Astrocyte (in vitro differentiated cells and primary cell): Measurements from ENCODE around the gene MMP7. TPM values are rescaled to one million over a fixed set of nuclear protein-coding genes. Genes with fewer than 3 reads are reported as not detected.

ENCODE experiments used
- DNase-seq: peaks from one replicate; pipeline ENCODE4 v3.0.0-alpha.2; 2010; ENCODE audit warnings: low read depth
- FAIRE-seq: peaks from 2 replicates; lab custom pipeline; 2011; peaks lifted over from hg19 to GRCh38; lab: Jason Lieb, UNC
- H2AFZ ChIP-seq: 2 replicates; pipeline ENCODE4 v1.6.0; 2012; ENCODE audit warnings: low read depth, low read length, inconsistent platforms
- H3K27ac ChIP-seq: 2 replicates; pipeline ENCODE4 v1.5.1; 2011; ENCODE audit warnings: low read depth, low read length, inconsistent platforms
- H3K27me3 ChIP-seq: 2 replicates; pipeline ENCODE4 v1.6.0; 2011; ENCODE audit warnings: low read length, inconsistent platforms; ENCODE audit not compliant: insufficient read depth
- H3K36me3 ChIP-seq: 2 replicates; pipeline ENCODE4 v1.5.1; 2011; ENCODE audit warnings: low read length, inconsistent platforms; ENCODE audit not compliant: insufficient read depth
- H3K4me1 ChIP-seq: 2 replicates; pipeline ENCODE4 v1.5.1; 2011; ENCODE audit warnings: low read length, inconsistent platforms; ENCODE audit not compliant: insufficient read depth
- H3K4me2 ChIP-seq: 2 replicates; pipeline ENCODE4 v1.6.0; 2012; ENCODE audit warnings: low read length, inconsistent platforms
- H3K4me3 ChIP-seq: 2 replicates; pipeline ENCODE4 v1.5.1; 2011; ENCODE audit warnings: low read depth, mild to moderate bottlenecking, low read length, inconsistent platforms; ENCODE audit not compliant: insufficient read depth
- H3K79me2 ChIP-seq: 2 replicates; pipeline ENCODE4 v1.6.0; 2012; ENCODE audit warnings: mild to moderate bottlenecking, low read length, inconsistent platforms; ENCODE audit not compliant: insufficient read depth
- H3K9ac ChIP-seq: 2 replicates; pipeline ENCODE4 v1.6.0; 2012; ENCODE audit warnings: mild to moderate bottlenecking, low read length, inconsistent platforms
- H3K9me3 ChIP-seq: 2 replicates; pipeline ENCODE4 v1.5.1; 2012; ENCODE audit warnings: low read depth, mild to moderate bottlenecking, low read length, inconsistent platforms; ENCODE audit not compliant: insufficient read depth
- H4K20me1 ChIP-seq: 2 replicates; pipeline ENCODE4 v1.6.0; 2012; ENCODE audit warnings: low read length, inconsistent platforms; ENCODE audit not compliant: insufficient read depth
- H3K27ac Mint-ChIP-seq: one replicate; pipeline ENCODE4 v1.8.0; 2021; ENCODE audit warnings: mild to moderate bottlenecking, mixed read lengths; ENCODE audit not compliant: unreplicated experiment
- H3K27me3 Mint-ChIP-seq: one replicate; pipeline ENCODE4 v1.8.0; 2021; ENCODE audit warnings: low read depth, mixed read lengths; ENCODE audit not compliant: unreplicated experiment
- H3K36me3 Mint-ChIP-seq: one replicate; pipeline ENCODE4 v1.8.0; 2021; ENCODE audit warnings: low read depth, mixed read lengths; ENCODE audit not compliant: unreplicated experiment
- H3K4me1 Mint-ChIP-seq: one replicate; pipeline ENCODE4 v1.8.0; 2021; ENCODE audit warnings: low read depth, mixed read lengths; ENCODE audit not compliant: unreplicated experiment
- H3K4me3 Mint-ChIP-seq: one replicate; pipeline ENCODE4 v1.8.0; 2021; ENCODE audit warnings: mild to moderate bottlenecking, moderate library complexity, mixed read lengths; ENCODE audit not compliant: unreplicated experiment
- H3K9me3 Mint-ChIP-seq: one replicate; pipeline ENCODE4 v1.8.0; 2021; ENCODE audit warnings: mild to moderate bottlenecking, mixed read lengths; ENCODE audit not compliant: unreplicated experiment
- EZH2 ChIP-seq: IDR thresholded peaks from 2 replicates; pipeline ENCODE4 v1.6.1; 2012; ENCODE audit warnings: mild to moderate bottlenecking, low read length, inconsistent platforms; ENCODE audit not compliant: insufficient read depth
- total RNA-seq: library from RNA; stranded (reverse); gene quantifications from 2 replicates; pipeline ENCODE4 v1.2.1, GENCODE V29; 2021
- TF ChIP-seq, protein P1 (sequence below): IDR thresholded peaks from 2 replicates; pipeline ENCODE4 v1.5.1; 2011; ENCODE audit warnings: low read depth, mild to moderate bottlenecking, inconsistent platforms, low read length, moderate library complexity; ENCODE audit not compliant: insufficient read depth

MMP7 gene
- total RNA-seq, 1 donor from 2014 or later, result 2.6 TPM

DNA sequence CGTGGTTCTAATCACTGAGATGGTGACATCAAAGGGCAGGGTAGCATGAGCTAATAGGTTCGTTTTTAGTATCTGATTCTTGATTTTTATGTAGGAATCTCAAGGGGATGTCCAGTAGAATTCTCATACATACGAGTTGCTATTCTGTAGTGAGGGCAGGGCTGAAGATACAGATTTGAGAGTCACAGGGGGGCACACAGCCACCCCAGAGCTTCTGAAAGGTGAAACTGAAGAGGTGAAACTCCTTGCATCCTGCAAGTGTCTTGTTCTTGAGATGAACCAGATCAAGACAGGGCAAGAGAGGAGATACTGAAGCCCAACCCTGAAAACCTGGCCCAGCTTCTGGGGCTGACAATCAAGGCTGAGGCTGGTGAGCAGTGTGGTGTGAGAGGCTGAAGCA, 42.3 kb downstream of the MMP7 start:
- Histone ChIP-seq H3K27me3 (no peaks in the 10 kb centered on the region), H3K79me2 (no peaks in the 10 kb centered on the region), H3K9me3 (no peaks in the 10 kb centered on the region), H3K36me3 (no peaks in the 10 kb centered on the region), H3K4me1 (no peaks in the 10 kb centered on the region), H2AFZ (no peak overlapping the region), H3K4me3 (no peak overlapping the region), H3K4me2 (no peak overlapping the region), H4K20me1 (no peaks in the 10 kb centered on the region), H3K27ac (no peak overlapping the region), H3K9ac (no peak overlapping the region)
- H3K9me3 Mint-ChIP-seq, result peaks cover 3% of the 10 kb centered on the region
- no peaks in the 10 kb centered on the region for H3K27me3 Mint-ChIP-seq
- no peak overlapping the region for H3K27ac Mint-ChIP-seq
- DNase-seq, result no peak
- TF ChIP-seq, protein P1, sequence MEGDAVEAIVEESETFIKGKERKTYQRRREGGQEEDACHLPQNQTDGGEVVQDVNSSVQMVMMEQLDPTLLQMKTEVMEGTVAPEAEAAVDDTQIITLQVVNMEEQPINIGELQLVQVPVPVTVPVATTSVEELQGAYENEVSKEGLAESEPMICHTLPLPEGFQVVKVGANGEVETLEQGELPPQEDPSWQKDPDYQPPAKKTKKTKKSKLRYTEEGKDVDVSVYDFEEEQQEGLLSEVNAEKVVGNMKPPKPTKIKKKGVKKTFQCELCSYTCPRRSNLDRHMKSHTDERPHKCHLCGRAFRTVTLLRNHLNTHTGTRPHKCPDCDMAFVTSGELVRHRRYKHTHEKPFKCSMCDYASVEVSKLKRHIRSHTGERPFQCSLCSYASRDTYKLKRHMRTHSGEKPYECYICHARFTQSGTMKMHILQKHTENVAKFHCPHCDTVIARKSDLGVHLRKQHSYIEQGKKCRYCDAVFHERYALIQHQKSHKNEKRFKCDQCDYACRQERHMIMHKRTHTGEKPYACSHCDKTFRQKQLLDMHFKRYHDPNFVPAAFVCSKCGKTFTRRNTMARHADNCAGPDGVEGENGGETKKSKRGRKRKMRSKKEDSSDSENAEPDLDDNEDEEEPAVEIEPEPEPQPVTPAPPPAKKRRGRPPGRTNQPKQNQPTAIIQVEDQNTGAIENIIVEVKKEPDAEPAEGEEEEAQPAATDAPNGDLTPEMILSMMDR, result no peak
- no peak for TF ChIP-seq EZH2
- H3K36me3 Mint-ChIP-seq, result no peaks in the 10 kb centered on the region
- H3K4me3 Mint-ChIP-seq, result no peak overlapping the region
- FAIRE-seq, result no peak
- no peaks in the 10 kb centered on the region for H3K4me1 Mint-ChIP-seq

DNA sequence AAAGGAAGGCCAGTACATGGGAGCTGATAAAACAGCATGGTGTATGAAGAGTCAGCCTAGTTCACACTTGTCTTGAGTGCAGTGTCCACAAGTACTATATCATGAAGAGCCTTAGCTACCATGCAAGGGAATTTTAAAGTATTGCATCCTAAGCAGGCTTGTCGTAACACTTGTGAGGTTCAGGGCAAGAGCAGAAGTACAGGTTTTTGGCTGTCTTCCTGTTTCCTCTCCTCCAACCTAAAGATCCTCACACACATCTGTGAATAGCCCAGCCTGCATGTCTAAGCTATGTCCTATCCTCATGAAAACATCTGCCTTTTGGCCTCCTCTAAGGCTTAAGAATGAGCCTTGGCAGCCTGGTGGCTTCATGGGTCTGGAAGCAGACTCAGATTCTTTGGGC, 43.3 kb downstream of the MMP7 start:
- Mint-ChIP-seq H3K9me3 (peaks cover 5% of the 10 kb centered on the region), H3K27me3 (no peaks in the 10 kb centered on the region), H3K4me3 (no peak overlapping the region), H3K36me3 (no peaks in the 10 kb centered on the region), H3K27ac (no peak overlapping the region), H3K4me1 (no peaks in the 10 kb centered on the region)
- Histone ChIP-seq H3K9me3 (no peaks in the 10 kb centered on the region), H3K27ac (no peak overlapping the region), H3K79me2 (no peaks in the 10 kb centered on the region), H3K4me1 (no peaks in the 10 kb centered on the region), H2AFZ (no peak overlapping the region), H3K4me3 (no peak overlapping the region), H3K9ac (no peak overlapping the region), H3K36me3 (no peaks in the 10 kb centered on the region), H4K20me1 (no peaks in the 10 kb centered on the region), H3K4me2 (no peak overlapping the region), H3K27me3 (no peaks in the 10 kb centered on the region)
- FAIRE-seq (no peak), DNase-seq (no peak)
- TF ChIP-seq, protein P1, result no peak
- TF ChIP-seq EZH2, result no peak

DNA sequence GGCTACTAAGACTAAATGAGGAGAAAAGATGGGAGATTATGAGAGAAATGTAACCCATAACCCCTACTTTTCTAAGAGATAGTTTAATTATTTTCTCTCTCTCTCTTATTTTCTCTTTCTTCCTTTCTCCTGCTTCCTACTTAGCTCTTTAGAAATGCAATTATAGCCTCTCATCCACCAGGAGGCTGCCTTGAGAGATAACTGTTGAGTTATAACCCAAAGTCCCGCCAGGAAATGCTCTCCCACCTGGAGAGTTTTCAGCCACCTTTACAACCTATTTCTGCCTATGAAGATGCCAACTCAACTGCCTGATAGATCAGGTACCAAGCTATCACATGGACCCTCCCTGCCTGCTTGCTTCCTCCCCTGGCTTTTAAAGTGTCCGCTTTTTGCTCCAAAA, 44.0 kb downstream of the MMP7 start:
- Histone ChIP-seq H3K79me2 (no peaks in the 10 kb centered on the region), H3K9ac (no peak overlapping the region), H4K20me1 (no peaks in the 10 kb centered on the region), H2AFZ (no peak overlapping the region), H3K4me2 (no peak overlapping the region), H3K9me3 (no peaks in the 10 kb centered on the region), H3K27ac (no peak overlapping the region), H3K4me3 (no peak overlapping the region), H3K36me3 (no peaks in the 10 kb centered on the region), H3K4me1 (no peaks in the 10 kb centered on the region), H3K27me3 (no peaks in the 10 kb centered on the region)
- Mint-ChIP-seq H3K4me1 (no peaks in the 10 kb centered on the region), H3K9me3 (peaks cover 5% of the 10 kb centered on the region), H3K27me3 (no peaks in the 10 kb centered on the region), H3K4me3 (no peak overlapping the region), H3K36me3 (no peaks in the 10 kb centered on the region), H3K27ac (no peak overlapping the region)
- FAIRE-seq, result no peak
- no peak for DNase-seq
- no peak for TF ChIP-seq EZH2
- TF ChIP-seq, protein P1, result no peak
